HCT116 (cell line): ENCODE measurements around the gene HACD3. TPM values are rescaled to one million over a fixed set of nuclear protein-coding genes. Genes with fewer than 3 reads are reported as not detected.

ENCODE experiments used
- ATAC-seq: fragments of 200-7000 bp; cut with Tn5 transposase; 2 replicates; pipeline ENCODE4 v1.9.1; 2020; ENCODE audit warnings: mild to moderate bottlenecking, moderate library complexity
- BruUV-seq: library from RNA; stranded (reverse); fragments of 400-500 nt; replicated peaks from 2 replicates; lab custom pipeline; 2021; lab: Mats Ljungman, UMichigan
- CTCF ChIA-PET: fragments of 300-600 bp; sonication (Branson Sonifier 250); formaldehyde crosslinking; loops from one replicate; lab custom pipeline; 2021; ENCODE audit warnings: antibody characterized with exemption; lab: Charles Lee
- POLR2A ChIA-PET: fragments of 300-600, 350-600 bp; sonication (Branson Sonifier 250); formaldehyde crosslinking; loops from one replicate; lab custom pipeline; 2021; ENCODE audit warnings: antibody characterized with exemption; lab: Charles Lee
- RAD21 ChIA-PET, 2 experiments: fragments of 300-600 bp; sonication (Branson Sonifier 250); formaldehyde crosslinking; loops; one replicate each; lab custom pipeline; 2023; ENCODE audit warnings: low total read pairs in 2 of 2; ENCODE audit not compliant: uncharacterized antibody in 2 of 2, unreplicated experiment in 2 of 2, low non-redundant PET in 1 of 2; lab: Charles Lee
- DNase-seq: peaks from one replicate; pipeline ENCODE4 v3.0.0-alpha.2; 2010; ENCODE audit warnings: low read depth, low spot score
- H2AFZ ChIP-seq: fragments of 200-600 bp; shearing (Covaris generic), sonication (generic); 2 replicates; pipeline ENCODE4 v1.6.1; 2017; ENCODE audit warnings: low read depth, mixed run types, mixed read lengths, antibody characterized with exemption, low read length; ENCODE audit not compliant: poor library complexity, severe bottlenecking
- H3K27ac ChIP-seq: 2 replicates; pipeline ENCODE4 v1.5.1; 2012; ENCODE audit warnings: low read depth, low read length
- H3K27me3 ChIP-seq: fragments of 200-600 bp; sonication (generic); 2 replicates; pipeline ENCODE4 v1.6.1; 2016; ENCODE audit warnings: mixed run types, low read length, mixed read lengths; ENCODE audit not compliant: insufficient read depth
- H3K36me3 ChIP-seq, 2 experiments: fragments of 200-500 bp in 1 of 2; fragments of 200-600 bp in 1 of 2; sonication (Bioruptor generic) in 1 of 2; sonication (generic) in 1 of 2; 2 replicates each; pipeline versions ENCODE4 v1.5.1 to v1.6.1; 2014 to 2016; ENCODE audit warnings: low read length in 2 of 2, inconsistent platforms in 1 of 2, mixed read lengths in 1 of 2, mixed run types in 1 of 2; ENCODE audit not compliant: insufficient read depth in 2 of 2, control insufficient read depth in 1 of 2
- H3K4me1 ChIP-seq, 2 experiments: fragments of 200-600 bp in 1 of 2; sonication (generic) in 1 of 2; 2 replicates each; pipeline versions ENCODE4 v1.5.1 to v1.6.1; 2012 to 2017; ENCODE audit warnings: low read length in 2 of 2, inconsistent platforms in 1 of 2, mild to moderate bottlenecking in 1 of 2, mixed read lengths in 1 of 2, mixed run types in 1 of 2, moderate library complexity in 1 of 2; ENCODE audit not compliant: insufficient read depth in 2 of 2, control insufficient read depth in 1 of 2
- H3K4me2 ChIP-seq: fragments of 200-600 bp; sonication (generic); 2 replicates; pipeline ENCODE4 v1.6.1; 2017; ENCODE audit warnings: mixed run types, low read length, mixed read lengths
- H3K4me3 ChIP-seq, 2 experiments: fragments of 200-600 bp in 1 of 2; sonication (generic) in 1 of 2; replicated peaks in 1 of 2; 2 replicates each; pipeline ENCODE4 v1.5.1; 2011 to 2016; ENCODE audit warnings: low read length in 2 of 2, control low read depth in 1 of 2, low read depth in 1 of 2, mild to moderate bottlenecking in 1 of 2, mixed read lengths in 1 of 2, mixed run types in 1 of 2
- H3K79me2 ChIP-seq: fragments of 200-600 bp; sonication (generic); 2 replicates; pipeline ENCODE4 v1.6.1; 2017; ENCODE audit warnings: mild to moderate bottlenecking, mixed run types, low read length, moderate library complexity, mixed read lengths; ENCODE audit not compliant: insufficient read depth
- H3K9ac ChIP-seq: fragments of 200-600 bp; sonication (generic); 2 replicates; pipeline ENCODE4 v1.6.1; 2016; ENCODE audit warnings: low read length, mixed read lengths
- H3K9me2 ChIP-seq: fragments of 200-600 bp; sonication (generic), shearing (Covaris generic); 2 replicates; pipeline ENCODE4 v1.6.1; 2017; ENCODE audit warnings: mixed run types, mild to moderate bottlenecking, moderate library complexity; ENCODE audit not compliant: insufficient read depth
- H3K9me3 ChIP-seq, 2 experiments: fragments of 200-500 bp in 1 of 2; fragments of 200-600 bp in 1 of 2; sonication (Bioruptor generic) in 1 of 2; sonication (generic) in 1 of 2; 2 replicates each; pipeline ENCODE4 v1.6.1; 2014 to 2017; ENCODE audit warnings: low read length in 2 of 2, mixed read lengths in 2 of 2, inconsistent platforms in 1 of 2, low read depth in 1 of 2, mild to moderate bottlenecking in 1 of 2, mixed run types in 1 of 2, moderate library complexity in 1 of 2; ENCODE audit not compliant: control insufficient read depth in 1 of 2, insufficient read depth in 1 of 2
- H4K20me1 ChIP-seq: fragments of 200-600 bp; sonication (generic), shearing (Covaris generic); 2 replicates; pipeline ENCODE4 v1.6.1; 2017; ENCODE audit warnings: mixed run types, mild to moderate bottlenecking, moderate library complexity; ENCODE audit not compliant: insufficient read depth
- ATF3 ChIP-seq: IDR thresholded peaks from 2 replicates; pipeline ENCODE4 v1.6.1; 2012
- CEBPB ChIP-seq: IDR thresholded peaks from 2 replicates; pipeline ENCODE4 v1.6.1; 2012; ENCODE audit warnings: low read depth
- CTCF ChIP-seq, 3 experiments: fragments of 200-600 bp in 1 of 3; sonication (generic) in 1 of 3; IDR thresholded peaks in 2 of 3; conservative IDR thresholded peaks in 1 of 3; 2 replicates each; pipeline ENCODE4 v1.5.1; 2012 to 2017; ENCODE audit warnings: low read depth in 2 of 3, low read length in 2 of 3, antibody characterized with exemption in 1 of 3, borderline replicate concordance in 1 of 3, control low read depth in 1 of 3, mild to moderate bottlenecking in 1 of 3, mixed read lengths in 1 of 3, mixed run types in 1 of 3, moderate library complexity in 1 of 3; ENCODE audit not compliant: insufficient read depth in 1 of 3
- EGR1 ChIP-seq: IDR thresholded peaks from 2 replicates; pipeline ENCODE4 v1.6.1; 2012; ENCODE audit warnings: low read depth
- EZH2 ChIP-seq: fragments of 200-600 bp; sonication (generic); IDR thresholded peaks from 2 replicates; pipeline ENCODE4 v1.6.1; 2017; ENCODE audit warnings: antibody characterized with exemption, mixed run types
- EZH2phosphoT487 ChIP-seq: fragments of 200-600 bp; IDR thresholded peaks from 2 replicates; pipeline ENCODE4 v1.6.1; 2018; ENCODE audit warnings: antibody characterized with exemption, borderline replicate concordance
- FOSL1 ChIP-seq: IDR thresholded peaks from 2 replicates; pipeline ENCODE4 v1.6.1; 2012; ENCODE audit warnings: low read depth
- JUND ChIP-seq: IDR thresholded peaks from 2 replicates; pipeline ENCODE4 v1.6.1; 2012
- POLR2AphosphoS5 ChIP-seq: IDR thresholded peaks from 2 replicates; pipeline ENCODE4 v1.6.1; 2011; ENCODE audit warnings: mild to moderate bottlenecking, low read depth, low read length, moderate library complexity
- REST ChIP-seq: IDR thresholded peaks from 2 replicates; pipeline ENCODE4 v1.6.1; 2012; ENCODE audit warnings: low read depth
- ZFX ChIP-seq: fragments of 450-650 bp; IDR thresholded peaks from 2 replicates; pipeline ENCODE4 v1.6.1; 2017
- ZNF274 ChIP-seq: fragments of 200-500 bp; sonication (Bioruptor generic); IDR thresholded peaks from 2 replicates; pipeline ENCODE4 v1.6.1; 2014; ENCODE audit warnings: mild to moderate bottlenecking, low read depth, low read length, inconsistent platforms
- intact Hi-C: fragments of 100-400 bp; cut with micrococcal nuclease; formaldehyde crosslinking; loops from 2 replicates; pipeline ENCODE4 v1.10.0; 2022
- total RNA-seq: library from RNA; stranded (reverse); gene quantifications from one replicate; pipeline ENCODE4 v1.2.1, GENCODE V29; 2021; ENCODE audit not compliant: unreplicated experiment

HACD3 gene
- total RNA-seq, 1 experiment from 2014 or later = 57.5 TPM

- TF ChIP-seq REST (no peak), ATF3 (no peak), EZH2 (no peak), EGR1 (no peak)
Observed at GRCh38 chr15:65512189-65512588, 18.1 kb upstream of the HACD3 start (continued).

- no peaks in the 10 kb centered on the region for H3K9me3 ChIP-seq
- no peak overlapping the region for H3K9ac ChIP-seq
- CTCF ChIA-PET = no interaction called here
- no peak for DNase-seq
- POLR2A ChIA-PET = no interaction called here
- H3K27me3 ChIP-seq = no peaks in the 10 kb centered on the region
- no peak overlapping the region for H3K27ac ChIP-seq
- no peaks in the 10 kb centered on the region for H4K20me1 ChIP-seq
- no peak overlapping the region for H3K4me2 ChIP-seq
- TF ChIP-seq JUND = no peak
- no peak for TF ChIP-seq CTCF (IDR thresholded peaks at IDR 0.05 in 2 of 3, conservative IDR thresholded peaks at IDR 0.05 in 1 of 3; ENCODE audit: borderline replicate concordance in 1 of 3, insufficient read depth in 1 of 3, low read depth in 2 of 3, low read length in 2 of 3)
- no peak for TF ChIP-seq ZNF274
- no peak for TF ChIP-seq CEBPB
- TF ChIP-seq FOSL1 = no peak
- TF ChIP-seq EZH2phosphoT487 = no peak
- TF ChIP-seq ZFX = no peak
- TF ChIP-seq EGR1 = no peak
- TF ChIP-seq POLR2AphosphoS5 = no peak
- H2AFZ ChIP-seq = no peak overlapping the region
- no peak for ATAC-seq
- peaks cover 34% of the 10 kb centered on the region for H3K79me2 ChIP-seq
- H3K4me3 ChIP-seq = no peak overlapping the region
- intact Hi-C loops = no loop called here
- H3K9me2 ChIP-seq = no peaks in the 10 kb centered on the region
- BruUV-seq = no TSS peak
- RAD21 ChIA-PET = no interaction called here
- H3K4me1 ChIP-seq = peaks cover 11 to 15% of the 10 kb centered on the region in 2 experiments
- peaks cover 12 to 15% of the 10 kb centered on the region in 2 experiments for H3K36me3 ChIP-seq
Observed at GRCh38 chr15:65512807-65513416, 17.4 kb upstream of the HACD3 start.
